ENCODE measurements around the gene COPG2. TPM values are rescaled to one million over a fixed set of nuclear protein-coding genes. Genes with fewer than 3 reads are reported as not detected.
"Not testable (repeated sequence)": the region's sequence is repeated elsewhere in the genome, so short reads cannot be mapped to it uniquely, and the experiment has no call there.

Gene COPG2
- polyA plus RNA-seq, 1 donor from 2014 or later: 37.9 TPM

DNA sequence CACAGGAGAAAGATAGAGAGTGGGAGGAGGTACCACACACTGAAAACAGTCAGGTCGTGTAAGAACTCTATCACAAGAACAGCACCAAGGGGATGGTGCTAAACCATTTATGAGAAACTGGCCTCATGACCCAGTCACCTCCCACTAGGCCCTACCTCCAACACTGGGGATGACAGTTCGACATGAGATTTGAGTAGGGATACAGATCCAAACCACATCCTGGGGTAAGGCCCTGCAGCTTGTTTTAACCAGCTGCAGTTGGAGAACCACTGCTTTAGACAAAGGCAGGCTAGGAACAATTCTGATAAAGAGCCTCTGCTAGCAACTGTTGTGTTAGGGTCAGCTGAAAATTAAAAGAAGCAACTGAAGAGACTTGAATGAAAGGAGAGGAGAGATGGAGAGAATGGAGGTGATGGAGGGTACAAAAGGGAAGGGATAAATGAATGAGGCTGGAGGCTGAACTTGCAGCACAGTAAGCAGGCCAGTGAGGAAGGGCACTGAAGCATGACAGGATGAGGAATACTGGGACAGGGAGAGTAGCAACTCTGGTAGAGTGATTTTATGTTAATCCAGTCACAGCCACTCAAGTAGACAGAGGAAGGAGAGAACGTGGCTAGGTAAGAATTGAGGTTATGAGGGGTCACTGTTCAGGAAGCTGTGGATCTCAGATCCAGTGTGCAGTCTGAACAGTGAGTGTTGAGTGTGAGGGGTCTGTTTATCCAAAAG, 153.1 kb downstream of the COPG2 start:
- Histone ChIP-seq H3K9me3 (ENCODE audit: low read length) (no peaks in the 10 kb centered on the region), H3K27me3 (ENCODE audit: insufficient read depth, low read depth, low read length) (no peaks in the 10 kb centered on the region), H2AFZ (ENCODE audit: low read depth, low read length) (no peak overlapping the region), H3F3A (ENCODE audit: insufficient read depth, low read length, poor library complexity, severe bottlenecking) (no peaks in the 10 kb centered on the region), H4K20me1 (ENCODE audit: insufficient read depth) (peaks cover 22% of the 10 kb centered on the region), H3K79me2 (replicated peaks; ENCODE audit: insufficient read depth, low read length) (peaks cover 24% of the 10 kb centered on the region), H3K9ac (ENCODE audit: low read length) (no peak overlapping the region), H3K9me2 (ENCODE audit: insufficient read depth, low read length) (no peaks in the 10 kb centered on the region), H3K36me3 (ENCODE audit: insufficient read depth, low read length) (peaks cover 26% of the 10 kb centered on the region), H3K4me2 (ENCODE audit: low read length) (no peak overlapping the region), H3K4me3 (ENCODE audit: low read length) (no peak overlapping the region), H3K27ac (ENCODE audit: low read length) (no peak overlapping the region)
- TF ChIP-seq TAF1 (IDR thresholded peaks at IDR 0.05; ENCODE audit: low read depth) (no peak), POLR2AphosphoS5 (IDR thresholded peaks at IDR 0.05) (no peak), EZH2 (IDR thresholded peaks at IDR 0.05; ENCODE audit: borderline replicate concordance, insufficient read depth, low read length, poor library complexity, severe bottlenecking) (no peak), MXI1 (conservative IDR thresholded peaks at IDR 0.05; ENCODE audit: poor library complexity, severe bottlenecking) (no peak), SMC3 (conservative IDR thresholded peaks at IDR 0.05; ENCODE audit: poor library complexity) (no peak), RAD21 (conservative IDR thresholded peaks at IDR 0.05) (no peak), EP300 (conservative IDR thresholded peaks at IDR 0.05; ENCODE audit: poor library complexity, severe bottlenecking) (no peak)
- TF ChIP-seq, protein P1, sequence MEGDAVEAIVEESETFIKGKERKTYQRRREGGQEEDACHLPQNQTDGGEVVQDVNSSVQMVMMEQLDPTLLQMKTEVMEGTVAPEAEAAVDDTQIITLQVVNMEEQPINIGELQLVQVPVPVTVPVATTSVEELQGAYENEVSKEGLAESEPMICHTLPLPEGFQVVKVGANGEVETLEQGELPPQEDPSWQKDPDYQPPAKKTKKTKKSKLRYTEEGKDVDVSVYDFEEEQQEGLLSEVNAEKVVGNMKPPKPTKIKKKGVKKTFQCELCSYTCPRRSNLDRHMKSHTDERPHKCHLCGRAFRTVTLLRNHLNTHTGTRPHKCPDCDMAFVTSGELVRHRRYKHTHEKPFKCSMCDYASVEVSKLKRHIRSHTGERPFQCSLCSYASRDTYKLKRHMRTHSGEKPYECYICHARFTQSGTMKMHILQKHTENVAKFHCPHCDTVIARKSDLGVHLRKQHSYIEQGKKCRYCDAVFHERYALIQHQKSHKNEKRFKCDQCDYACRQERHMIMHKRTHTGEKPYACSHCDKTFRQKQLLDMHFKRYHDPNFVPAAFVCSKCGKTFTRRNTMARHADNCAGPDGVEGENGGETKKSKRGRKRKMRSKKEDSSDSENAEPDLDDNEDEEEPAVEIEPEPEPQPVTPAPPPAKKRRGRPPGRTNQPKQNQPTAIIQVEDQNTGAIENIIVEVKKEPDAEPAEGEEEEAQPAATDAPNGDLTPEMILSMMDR (IDR thresholded peaks at IDR 0.05; ENCODE audit: poor library complexity, severe bottlenecking): no peak
- TF ChIP-seq, protein P2, sequence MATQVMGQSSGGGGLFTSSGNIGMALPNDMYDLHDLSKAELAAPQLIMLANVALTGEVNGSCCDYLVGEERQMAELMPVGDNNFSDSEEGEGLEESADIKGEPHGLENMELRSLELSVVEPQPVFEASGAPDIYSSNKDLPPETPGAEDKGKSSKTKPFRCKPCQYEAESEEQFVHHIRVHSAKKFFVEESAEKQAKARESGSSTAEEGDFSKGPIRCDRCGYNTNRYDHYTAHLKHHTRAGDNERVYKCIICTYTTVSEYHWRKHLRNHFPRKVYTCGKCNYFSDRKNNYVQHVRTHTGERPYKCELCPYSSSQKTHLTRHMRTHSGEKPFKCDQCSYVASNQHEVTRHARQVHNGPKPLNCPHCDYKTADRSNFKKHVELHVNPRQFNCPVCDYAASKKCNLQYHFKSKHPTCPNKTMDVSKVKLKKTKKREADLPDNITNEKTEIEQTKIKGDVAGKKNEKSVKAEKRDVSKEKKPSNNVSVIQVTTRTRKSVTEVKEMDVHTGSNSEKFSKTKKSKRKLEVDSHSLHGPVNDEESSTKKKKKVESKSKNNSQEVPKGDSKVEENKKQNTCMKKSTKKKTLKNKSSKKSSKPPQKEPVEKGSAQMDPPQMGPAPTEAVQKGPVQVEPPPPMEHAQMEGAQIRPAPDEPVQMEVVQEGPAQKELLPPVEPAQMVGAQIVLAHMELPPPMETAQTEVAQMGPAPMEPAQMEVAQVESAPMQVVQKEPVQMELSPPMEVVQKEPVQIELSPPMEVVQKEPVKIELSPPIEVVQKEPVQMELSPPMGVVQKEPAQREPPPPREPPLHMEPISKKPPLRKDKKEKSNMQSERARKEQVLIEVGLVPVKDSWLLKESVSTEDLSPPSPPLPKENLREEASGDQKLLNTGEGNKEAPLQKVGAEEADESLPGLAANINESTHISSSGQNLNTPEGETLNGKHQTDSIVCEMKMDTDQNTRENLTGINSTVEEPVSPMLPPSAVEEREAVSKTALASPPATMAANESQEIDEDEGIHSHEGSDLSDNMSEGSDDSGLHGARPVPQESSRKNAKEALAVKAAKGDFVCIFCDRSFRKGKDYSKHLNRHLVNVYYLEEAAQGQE (IDR thresholded peaks at IDR 0.05; ENCODE audit: borderline replicate concordance): no peak

DNA sequence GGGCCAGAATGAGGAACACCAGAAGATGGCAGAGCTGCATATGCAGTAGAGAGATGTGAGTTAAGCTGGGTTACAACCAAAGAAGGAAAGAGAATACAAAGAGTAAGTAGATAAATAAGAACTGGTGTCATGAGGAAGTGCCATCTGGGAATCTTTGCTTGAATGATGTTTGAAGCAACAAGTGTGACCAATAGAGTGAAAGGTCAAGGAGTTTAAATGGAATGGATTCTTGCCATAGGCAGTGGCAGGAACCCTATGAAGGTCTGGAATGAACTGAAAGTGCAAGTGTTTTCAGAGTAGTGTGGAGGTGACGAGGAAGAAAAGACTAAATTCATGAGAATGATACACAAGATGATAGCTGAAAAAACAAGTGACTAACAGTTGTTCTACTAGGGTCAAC, 155.1 kb downstream of the COPG2 start:
- Histone ChIP-seq H3K4me2 (ENCODE audit: low read length) (no peak overlapping the region), H3K4me3 (ENCODE audit: low read length) (no peak overlapping the region), H3F3A (ENCODE audit: insufficient read depth, low read length, poor library complexity, severe bottlenecking) (no peaks in the 10 kb centered on the region), H2AFZ (ENCODE audit: low read depth, low read length) (no peak overlapping the region), H3K27ac (ENCODE audit: low read length) (no peak overlapping the region), H4K20me1 (ENCODE audit: insufficient read depth) (peaks cover 21% of the 10 kb centered on the region), H3K79me2 (replicated peaks; ENCODE audit: insufficient read depth, low read length) (peaks cover 38% of the 10 kb centered on the region), H3K9ac (ENCODE audit: low read length) (no peak overlapping the region), H3K36me3 (ENCODE audit: insufficient read depth, low read length) (peaks cover 35% of the 10 kb centered on the region), H3K9me3 (ENCODE audit: low read length) (no peaks in the 10 kb centered on the region), H3K9me2 (ENCODE audit: insufficient read depth, low read length) (no peaks in the 10 kb centered on the region), H3K27me3 (ENCODE audit: insufficient read depth, low read depth, low read length) (no peaks in the 10 kb centered on the region)
- TF ChIP-seq, protein P1 (IDR thresholded peaks at IDR 0.05; ENCODE audit: poor library complexity, severe bottlenecking): no peak
- TF ChIP-seq EP300 (conservative IDR thresholded peaks at IDR 0.05; ENCODE audit: poor library complexity, severe bottlenecking) (no peak), RAD21 (conservative IDR thresholded peaks at IDR 0.05) (no peak), SMC3 (conservative IDR thresholded peaks at IDR 0.05; ENCODE audit: poor library complexity) (no peak), MXI1 (conservative IDR thresholded peaks at IDR 0.05; ENCODE audit: poor library complexity, severe bottlenecking) (no peak), EZH2 (IDR thresholded peaks at IDR 0.05; ENCODE audit: borderline replicate concordance, insufficient read depth, low read length, poor library complexity, severe bottlenecking) (no peak), TAF1 (IDR thresholded peaks at IDR 0.05; ENCODE audit: low read depth) (no peak), POLR2AphosphoS5 (IDR thresholded peaks at IDR 0.05) (no peak)
- TF ChIP-seq, protein P2 (IDR thresholded peaks at IDR 0.05; ENCODE audit: borderline replicate concordance): no peak

DNA sequence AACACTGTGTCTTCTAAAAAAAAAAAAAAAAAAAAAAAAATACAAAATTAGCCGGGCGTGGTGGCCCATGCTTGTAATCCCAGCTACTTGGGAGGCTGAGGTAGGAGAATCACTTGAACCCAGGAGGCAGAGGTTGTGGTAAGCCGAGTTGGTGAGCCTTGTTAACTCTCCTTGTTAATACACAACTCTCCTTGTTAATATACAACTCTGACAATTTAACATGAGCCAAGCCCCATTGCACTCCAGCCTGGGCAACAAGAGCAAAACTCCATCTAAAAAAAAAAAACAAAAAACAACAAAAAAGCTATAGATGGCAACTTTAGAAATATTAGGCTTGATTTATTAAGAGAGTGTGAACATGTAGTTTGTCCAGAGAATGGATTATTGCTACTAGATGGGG, 156.5 kb downstream of the COPG2 start:
- H3K4me2 ChIP-seq (ENCODE audit: low read length); H3K9me3 ChIP-seq (ENCODE audit: low read length); H3K9ac ChIP-seq (ENCODE audit: low read length); H3K27ac ChIP-seq (ENCODE audit: low read length); H2AFZ ChIP-seq (ENCODE audit: low read depth, low read length); H3K9me2 ChIP-seq (ENCODE audit: insufficient read depth, low read length); H3K4me3 ChIP-seq (ENCODE audit: low read length); H3K27me3 ChIP-seq (ENCODE audit: insufficient read depth, low read depth, low read length); H3F3A ChIP-seq (ENCODE audit: insufficient read depth, low read length, poor library complexity, severe bottlenecking): not testable (repeated sequence)
- H3K79me2 ChIP-seq (replicated peaks; ENCODE audit: insufficient read depth, low read length): peaks cover 52% of the 10 kb centered on the region
- peaks cover 17% of the 10 kb centered on the region for H4K20me1 ChIP-seq (ENCODE audit: insufficient read depth)
- peaks cover 46% of the 10 kb centered on the region for H3K36me3 ChIP-seq (ENCODE audit: insufficient read depth, low read length)
